SK-N-SH (cell line): ENCODE results near the gene GDAP2. TPM values are rescaled to one million over a fixed set of nuclear protein-coding genes. Genes with fewer than 3 reads are reported as not detected.

Experiments used
- CTCF ChIA-PET: fragments of 300-600, 350-600 bp; formaldehyde crosslinking; extraction: SDS; loops from one replicate; lab custom pipeline; 2021; lab: Yijun Ruan, JAX
- POLR2A ChIA-PET: fragments of 350-600 bp; sonication (Branson Sonifier 250); formaldehyde crosslinking; extraction: SDS; loops from one replicate; lab custom pipeline; 2020; ENCODE audit warnings: antibody characterized with exemption, inconsistent platforms; lab: Yijun Ruan, JAX
- DNase-seq: peaks from one replicate; pipeline ENCODE4 v3.0.0; 2012
- H2AFZ ChIP-seq: fragments of 200-600 bp; sonication (generic); 2 replicates; pipeline ENCODE4 v1.8.1; 2016; ENCODE audit warnings: antibody characterized with exemption, mild to moderate bottlenecking, low read depth
- H3F3A ChIP-seq: fragments of 200-600 bp; sonication (generic); replicated peaks from 2 replicates; pipeline ENCODE3; 2016; ENCODE audit warnings: antibody characterized with exemption, mild to moderate bottlenecking; ENCODE audit not compliant: insufficient read depth
- H3K27ac ChIP-seq, 2 experiments: fragments of 200-500 bp in 1 of 2; fragments of 200-600 bp in 1 of 2; sonication (Bioruptor generic) in 1 of 2; sonication (generic), shearing (Covaris generic) in 1 of 2; 2 replicates each; pipeline versions ENCODE4 v1.5.1 to v1.6.1; 2014 to 2016; ENCODE audit warnings: low read depth in 2 of 2, inconsistent platforms in 1 of 2, low read length in 1 of 2, mild to moderate bottlenecking in 1 of 2, mixed read lengths in 1 of 2
- H3K27me3 ChIP-seq: fragments of 200-600 bp; sonication (generic), shearing (Covaris generic); 2 replicates; pipeline ENCODE4 v1.6.1; 2016; ENCODE audit warnings: mixed run types; ENCODE audit not compliant: insufficient read depth
- H3K36me3 ChIP-seq, 2 experiments: fragments of 200-500 bp in 1 of 2; fragments of 200-600 bp in 1 of 2; sonication (Bioruptor generic) in 1 of 2; sonication (generic) in 1 of 2; replicated peaks in 1 of 2; 2 replicates each; pipeline versions ENCODE3 to v1.5.1; 2014 to 2016; ENCODE audit warnings: low read length in 1 of 2, mild to moderate bottlenecking in 1 of 2; ENCODE audit not compliant: insufficient read depth in 2 of 2, control insufficient read depth in 1 of 2
- H3K4me1 ChIP-seq, 2 experiments: fragments of 200-500 bp in 1 of 2; fragments of 200-600 bp in 1 of 2; sonication (Bioruptor generic) in 1 of 2; sonication (generic), shearing (Covaris generic) in 1 of 2; 2 replicates each; pipeline versions ENCODE4 v1.5.1 to v1.6.1; 2014 to 2016; ENCODE audit warnings: low read depth in 1 of 2, low read length in 1 of 2, mixed run types in 1 of 2; ENCODE audit not compliant: insufficient read depth in 2 of 2, control insufficient read depth in 1 of 2
- H3K4me2 ChIP-seq: fragments of 200-600 bp; sonication (generic), shearing (Covaris generic); 2 replicates; pipeline ENCODE4 v1.6.1; 2017; ENCODE audit warnings: mixed run types
- H3K4me3 ChIP-seq, 2 experiments: fragments of 200-500 bp in 1 of 2; fragments of 200-600 bp in 1 of 2; sonication (Bioruptor generic) in 1 of 2; sonication (generic), shearing (Covaris generic) in 1 of 2; 2 replicates each; pipeline versions ENCODE4 v1.5.1 to v1.8.1; 2014 to 2016; ENCODE audit warnings: low read depth in 2 of 2, inconsistent platforms in 1 of 2, low read length in 1 of 2, mild to moderate bottlenecking in 1 of 2, mixed read lengths in 1 of 2, moderate library complexity in 1 of 2
- H3K79me2 ChIP-seq: fragments of 200-600 bp; sonication (generic); 2 replicates; pipeline ENCODE4 v1.8.1; 2017; ENCODE audit warnings: mild to moderate bottlenecking; ENCODE audit not compliant: insufficient read depth
- H3K9ac ChIP-seq: fragments of 200-600 bp; sonication (generic); 2 replicates; pipeline ENCODE4 v1.6.1; 2017; ENCODE audit warnings: mixed run types
- H3K9me2 ChIP-seq: fragments of 200-600 bp; sonication (generic); 2 replicates; pipeline ENCODE4 v1.6.1; 2017; ENCODE audit warnings: mixed run types
- H3K9me3 ChIP-seq: fragments of 200-600 bp; sonication (generic); 2 replicates; pipeline ENCODE4 v1.6.1; 2017; ENCODE audit warnings: mixed run types, mild to moderate bottlenecking, moderate library complexity
- H4K20me1 ChIP-seq: fragments of 200-600 bp; sonication (generic); 2 replicates; pipeline ENCODE4 v1.6.1; 2017; ENCODE audit warnings: mild to moderate bottlenecking, mixed run types; ENCODE audit not compliant: insufficient read depth
- CHD2 ChIP-seq: fragments of 150-350 bp; IDR thresholded peaks from 2 replicates; pipeline ENCODE4 v1.6.1; 2018; ENCODE audit warnings: low read length; ENCODE audit not compliant: partially characterized antibody
- ELF1 ChIP-seq: IDR thresholded peaks from 2 replicates; pipeline ENCODE4 v1.4.0; 2012
- EP300 ChIP-seq, 2 experiments: IDR thresholded peaks; 2 replicates each; pipeline versions ENCODE4 v1.4.0 to v1.6.1; 2012; ENCODE audit warnings: borderline replicate concordance in 1 of 2, low read depth in 1 of 2, low read length in 1 of 2
- FOXJ3 ChIP-seq: sonication (generic); formaldehyde crosslinking; IDR thresholded peaks from 2 replicates; pipeline ENCODE4 v1.5.1; 2020; ENCODE audit warnings: mild to moderate bottlenecking, missing genetic modification reagents
- GABPA ChIP-seq: IDR thresholded peaks from 2 replicates; pipeline ENCODE4 v1.4.0; 2012; ENCODE audit warnings: low read depth, mild to moderate bottlenecking
- GATA2 ChIP-seq: sonication (generic); formaldehyde crosslinking; IDR thresholded peaks from 2 replicates; pipeline ENCODE4 v1.5.0; 2020; ENCODE audit warnings: mild to moderate bottlenecking, missing genetic modification reagents
- JUND ChIP-seq: IDR thresholded peaks from 2 replicates; pipeline ENCODE4 v1.4.0; 2012
- MEF2A ChIP-seq: IDR thresholded peaks from 2 replicates; pipeline ENCODE4 v1.4.0; 2012; ENCODE audit warnings: low read depth, borderline replicate concordance
- MXI1 ChIP-seq: IDR thresholded peaks from 2 replicates; pipeline ENCODE4 v1.6.1; 2012; ENCODE audit warnings: mild to moderate bottlenecking, low read depth, low read length, improper control_type of control experiment
- NFIC ChIP-seq: IDR thresholded peaks from 2 replicates; pipeline ENCODE4 v1.4.0; 2012; ENCODE audit warnings: borderline replicate concordance
- NRF1 ChIP-seq: IDR thresholded peaks from 2 replicates; pipeline ENCODE4 v1.6.1; 2012; ENCODE audit warnings: low read depth, mild to moderate bottlenecking, low read length
- RAD21 ChIP-seq: IDR thresholded peaks from 2 replicates; pipeline ENCODE4 v1.6.1; 2012; ENCODE audit warnings: mild to moderate bottlenecking, low read length
- TEAD4 ChIP-seq: IDR thresholded peaks from 2 replicates; pipeline ENCODE4 v1.4.0; 2012; ENCODE audit warnings: mild to moderate bottlenecking, borderline replicate concordance; ENCODE audit not compliant: insufficient read depth
- YY1 ChIP-seq: IDR thresholded peaks from 2 replicates; pipeline ENCODE4 v1.4.0; 2012; ENCODE audit warnings: low read depth, mild to moderate bottlenecking
- WGBS: methylation state at CpG from one replicate; pipeline ENCODE4 v1.1.6; 2017; ENCODE audit warnings: low lambda C conversion rate; 5-methylcytosine and 5-hydroxymethylcytosine counted together
- polyA plus RNA-seq, 3 experiments: library from polyadenylated mRNA; depleted of rRNA; stranded (reverse); fragments of >200 nt; gene quantifications; 2 replicates each; pipeline ENCODE4 v1.2.3, GENCODE V29; 2012
- TF ChIP-seq, protein P1 (sequence below): IDR thresholded peaks from 2 replicates; pipeline ENCODE4 v1.4.0; 2012; ENCODE audit warnings: low read depth
- TF ChIP-seq, protein P2 (sequence below): fragments of 150-350 bp; IDR thresholded peaks from 2 replicates; pipeline ENCODE4 v1.6.1; 2017; ENCODE audit warnings: antibody characterized with exemption, low read length, low read depth, borderline replicate concordance
- TF ChIP-seq, protein P3 (sequence below): IDR thresholded peaks from 2 replicates; pipeline ENCODE4 v1.6.1; 2012; ENCODE audit warnings: mild to moderate bottlenecking, low read depth, low read length, moderate library complexity
- TF ChIP-seq, protein P4 (sequence below): IDR thresholded peaks from 2 replicates; pipeline ENCODE4 v1.4.0; 2012; ENCODE audit warnings: low read depth, borderline replicate concordance
- TF ChIP-seq, protein P5 (sequence below): fragments of 150-350 bp; IDR thresholded peaks from 2 replicates; pipeline ENCODE4 v1.6.1; 2016; ENCODE audit warnings: mild to moderate bottlenecking, low read depth, low read length

Gene GDAP2
- polyA plus RNA-seq, 1 of the 3 experiments (the other 2 are of a cell fraction), result 5.6 TPM

DNA sequence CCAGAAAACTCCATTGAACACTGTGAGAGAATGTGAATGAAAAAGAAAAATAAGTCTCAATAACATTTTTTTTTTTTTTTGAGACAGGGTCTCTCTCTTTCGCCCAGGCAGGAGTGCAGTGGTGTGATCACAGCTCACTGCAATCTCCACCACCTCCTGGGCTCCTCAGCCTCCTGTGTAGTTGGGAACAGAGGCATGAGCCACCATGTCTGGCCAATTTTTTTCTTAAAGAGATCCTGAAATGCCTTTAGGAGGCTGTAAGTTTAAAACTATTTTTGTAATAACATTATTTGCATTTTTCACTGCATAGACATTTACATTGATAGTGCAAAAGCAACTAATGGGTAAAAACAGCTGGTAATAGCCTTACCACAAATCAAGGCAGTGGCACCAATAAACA is 35.3 kb downstream of the GDAP2 start:
- Histone ChIP-seq H3K36me3 (peaks cover 61 to 75% of the 10 kb centered on the region in 2 experiments), H3K4me2 (no peak overlapping the region), H3K4me1 (no peaks in the 10 kb centered on the region; a peak in 2 of 4 replicates), H3K27me3 (no peaks in the 10 kb centered on the region), H3K27ac (no peak overlapping the region), H2AFZ (no peak overlapping the region), H3K79me2 (no peaks in the 10 kb centered on the region), H3K9me3 (no peaks in the 10 kb centered on the region), H3F3A (peaks cover 14% of the 10 kb centered on the region), H3K9me2 (no peaks in the 10 kb centered on the region), H3K4me3 (no peak overlapping the region), H4K20me1 (no peaks in the 10 kb centered on the region), H3K9ac (no peak overlapping the region)
- WGBS, result 86% methylated on average over 1 of the region's 1 CpG
- TF ChIP-seq, protein P1, sequence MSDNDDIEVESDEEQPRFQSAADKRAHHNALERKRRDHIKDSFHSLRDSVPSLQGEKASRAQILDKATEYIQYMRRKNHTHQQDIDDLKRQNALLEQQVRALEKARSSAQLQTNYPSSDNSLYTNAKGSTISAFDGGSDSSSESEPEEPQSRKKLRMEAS, result no peak
- no peak for TF ChIP-seq TEAD4
- TF ChIP-seq NFIC, result no peak
- TF ChIP-seq EP300 (IDR thresholded peaks at IDR 0.05; ENCODE audit: borderline replicate concordance in 1 of 2, low read depth in 1 of 2, low read length in 1 of 2), result no peak
- no peak for TF ChIP-seq MXI1
- CTCF ChIA-PET, result interaction anchor here (0.8 to 5.5 kb wide), 15 partner anchors 12 to 381 kb away, joined by 3 to 57 read pairs (median 10); partner anchors contain the start of gene GDAP2
- DNase-seq, result no peak
- POLR2A ChIA-PET, result no interaction called here

DNA sequence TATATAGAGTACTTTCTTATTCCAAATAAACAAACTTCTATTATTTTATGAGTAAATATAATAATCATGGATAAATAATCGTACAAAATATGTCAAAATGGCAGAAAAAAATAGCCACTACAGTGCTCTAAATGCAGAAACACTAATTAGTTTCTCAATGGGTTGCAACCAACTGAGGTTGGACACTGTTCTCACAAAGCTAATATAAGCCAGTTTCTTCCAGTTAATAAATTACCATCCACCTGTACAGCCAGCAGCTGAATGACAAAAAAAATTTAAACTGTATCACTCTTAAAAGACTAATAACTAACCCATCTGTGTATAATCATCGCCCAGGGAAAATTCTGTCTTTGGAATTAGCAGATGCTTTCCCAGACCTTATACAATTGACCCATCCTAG is 36.9 kb downstream of the GDAP2 start:
- Histone ChIP-seq H3K79me2 (no peaks in the 10 kb centered on the region), H3K27me3 (no peaks in the 10 kb centered on the region), H3K9ac (no peak overlapping the region), H3K9me3 (no peaks in the 10 kb centered on the region), H3K4me3 (no peak overlapping the region), H3K27ac (no peak overlapping the region)
- DNase-seq, result no peak
- no peak for TF ChIP-seq CHD2
- TF ChIP-seq, protein P2, sequence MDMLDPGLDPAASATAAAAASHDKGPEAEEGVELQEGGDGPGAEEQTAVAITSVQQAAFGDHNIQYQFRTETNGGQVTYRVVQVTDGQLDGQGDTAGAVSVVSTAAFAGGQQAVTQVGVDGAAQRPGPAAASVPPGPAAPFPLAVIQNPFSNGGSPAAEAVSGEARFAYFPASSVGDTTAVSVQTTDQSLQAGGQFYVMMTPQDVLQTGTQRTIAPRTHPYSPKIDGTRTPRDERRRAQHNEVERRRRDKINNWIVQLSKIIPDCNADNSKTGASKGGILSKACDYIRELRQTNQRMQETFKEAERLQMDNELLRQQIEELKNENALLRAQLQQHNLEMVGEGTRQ, result no peak
- TF ChIP-seq, protein P3, sequence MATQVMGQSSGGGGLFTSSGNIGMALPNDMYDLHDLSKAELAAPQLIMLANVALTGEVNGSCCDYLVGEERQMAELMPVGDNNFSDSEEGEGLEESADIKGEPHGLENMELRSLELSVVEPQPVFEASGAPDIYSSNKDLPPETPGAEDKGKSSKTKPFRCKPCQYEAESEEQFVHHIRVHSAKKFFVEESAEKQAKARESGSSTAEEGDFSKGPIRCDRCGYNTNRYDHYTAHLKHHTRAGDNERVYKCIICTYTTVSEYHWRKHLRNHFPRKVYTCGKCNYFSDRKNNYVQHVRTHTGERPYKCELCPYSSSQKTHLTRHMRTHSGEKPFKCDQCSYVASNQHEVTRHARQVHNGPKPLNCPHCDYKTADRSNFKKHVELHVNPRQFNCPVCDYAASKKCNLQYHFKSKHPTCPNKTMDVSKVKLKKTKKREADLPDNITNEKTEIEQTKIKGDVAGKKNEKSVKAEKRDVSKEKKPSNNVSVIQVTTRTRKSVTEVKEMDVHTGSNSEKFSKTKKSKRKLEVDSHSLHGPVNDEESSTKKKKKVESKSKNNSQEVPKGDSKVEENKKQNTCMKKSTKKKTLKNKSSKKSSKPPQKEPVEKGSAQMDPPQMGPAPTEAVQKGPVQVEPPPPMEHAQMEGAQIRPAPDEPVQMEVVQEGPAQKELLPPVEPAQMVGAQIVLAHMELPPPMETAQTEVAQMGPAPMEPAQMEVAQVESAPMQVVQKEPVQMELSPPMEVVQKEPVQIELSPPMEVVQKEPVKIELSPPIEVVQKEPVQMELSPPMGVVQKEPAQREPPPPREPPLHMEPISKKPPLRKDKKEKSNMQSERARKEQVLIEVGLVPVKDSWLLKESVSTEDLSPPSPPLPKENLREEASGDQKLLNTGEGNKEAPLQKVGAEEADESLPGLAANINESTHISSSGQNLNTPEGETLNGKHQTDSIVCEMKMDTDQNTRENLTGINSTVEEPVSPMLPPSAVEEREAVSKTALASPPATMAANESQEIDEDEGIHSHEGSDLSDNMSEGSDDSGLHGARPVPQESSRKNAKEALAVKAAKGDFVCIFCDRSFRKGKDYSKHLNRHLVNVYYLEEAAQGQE, result no peak
- TF ChIP-seq FOXJ3 (CRISPR knock-in tag), result no peak
- TF ChIP-seq GATA2 (CRISPR knock-in tag), result no peak
- TF ChIP-seq JUND, result no peak
- no peak for TF ChIP-seq MXI1
- TF ChIP-seq YY1, result no peak
- TF ChIP-seq EP300 (IDR thresholded peaks at IDR 0.05; ENCODE audit: borderline replicate concordance in 1 of 2, low read depth in 1 of 2, low read length in 1 of 2), result no peak
- TF ChIP-seq NFIC, result no peak
- TF ChIP-seq, protein P4, sequence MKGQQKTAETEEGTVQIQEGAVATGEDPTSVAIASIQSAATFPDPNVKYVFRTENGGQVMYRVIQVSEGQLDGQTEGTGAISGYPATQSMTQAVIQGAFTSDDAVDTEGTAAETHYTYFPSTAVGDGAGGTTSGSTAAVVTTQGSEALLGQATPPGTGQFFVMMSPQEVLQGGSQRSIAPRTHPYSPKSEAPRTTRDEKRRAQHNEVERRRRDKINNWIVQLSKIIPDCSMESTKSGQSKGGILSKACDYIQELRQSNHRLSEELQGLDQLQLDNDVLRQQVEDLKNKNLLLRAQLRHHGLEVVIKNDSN, result no peak
- TF ChIP-seq ELF1, result no peak
- no peak for TF ChIP-seq TEAD4
- TF ChIP-seq GABPA, result no peak
- TF ChIP-seq RAD21, result no peak
- TF ChIP-seq, protein P5, sequence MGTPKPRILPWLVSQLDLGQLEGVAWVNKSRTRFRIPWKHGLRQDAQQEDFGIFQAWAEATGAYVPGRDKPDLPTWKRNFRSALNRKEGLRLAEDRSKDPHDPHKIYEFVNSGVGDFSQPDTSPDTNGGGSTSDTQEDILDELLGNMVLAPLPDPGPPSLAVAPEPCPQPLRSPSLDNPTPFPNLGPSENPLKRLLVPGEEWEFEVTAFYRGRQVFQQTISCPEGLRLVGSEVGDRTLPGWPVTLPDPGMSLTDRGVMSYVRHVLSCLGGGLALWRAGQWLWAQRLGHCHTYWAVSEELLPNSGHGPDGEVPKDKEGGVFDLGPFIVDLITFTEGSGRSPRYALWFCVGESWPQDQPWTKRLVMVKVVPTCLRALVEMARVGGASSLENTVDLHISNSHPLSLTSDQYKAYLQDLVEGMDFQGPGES, result no peak
- TF ChIP-seq NRF1, result no peak
- TF ChIP-seq MEF2A, result no peak
- TF ChIP-seq, all 33 proteins: peak for 0
- no peak overlapping the region for H2AFZ ChIP-seq
- H3K4me1 ChIP-seq, result no peaks in the 10 kb centered on the region
- H4K20me1 ChIP-seq, result no peaks in the 10 kb centered on the region
- peaks cover 69% of the 10 kb centered on the region in 2 experiments for H3K36me3 ChIP-seq
- H3K9me2 ChIP-seq, result no peaks in the 10 kb centered on the region
- H3F3A ChIP-seq, result peaks cover 7% of the 10 kb centered on the region
- WGBS, result 93% methylated on average over 2 of the region's 2 CpGs
- ChIA-PET POLR2A (interaction anchor here (0.6 kb wide), 1 partner anchor 828 kb away, joined by 3 read pairs; no protein-coding TSS in a partner anchor), CTCF (interaction anchor here (1.0 to 5.5 kb wide), 4 partner anchors 79 to 358 kb away, joined by 3 to 57 read pairs (median 28); no protein-coding TSS in a partner anchor)
- no peak overlapping the region for H3K4me2 ChIP-seq
